Right ventricle myocardium superior (tissue), 1 donor: ENCODE results near the gene PPP2R2D. TPM values are rescaled to one million over a fixed set of nuclear protein-coding genes. Genes with fewer than 3 reads are reported as not detected.
"Not testable (repeated sequence)": the region's sequence is repeated elsewhere in the genome, so short reads cannot be mapped to it uniquely, and the experiment has no call there.

Experiments used
- ATAC-seq: fragments of 200-7000 bp; cut with Tn5 transposase; one replicate; pipeline ENCODE4 v1.9.1; 2020; ENCODE audit warnings: mild to moderate bottlenecking; ENCODE audit not compliant: poor library complexity
- DNase-seq: peaks from one replicate; pipeline ENCODE4 v3.0.0-alpha.2; 2020
- intact Hi-C: fragments of 100-400 bp; cut with DNase I; formaldehyde crosslinking; loops from one replicate; pipeline ENCODE4 v1.11.2; 2022
- total RNA-seq: library from RNA; stranded (reverse); fragmentation: NEBNext Ultra II Directional; extraction: Animal tissue kit (Norgen Biotek cat#: 25700); gene quantifications from one replicate; pipeline ENCODE4 v1.2.1, GENCODE V29; 2021
- donor health status: DM: no; HTN: yes; CAD: no; lungs with severe emphysema.

Gene PPP2R2D
- total RNA-seq, 1 donor from 2014 or later: 33.9 TPM

- intact Hi-C loops: no loop called here
- no peak for ATAC-seq
- DNase-seq: no peak
Measured at GRCh38 chr10:131882590-131883451, 18.0 kb upstream of the PPP2R2D start.

DNA sequence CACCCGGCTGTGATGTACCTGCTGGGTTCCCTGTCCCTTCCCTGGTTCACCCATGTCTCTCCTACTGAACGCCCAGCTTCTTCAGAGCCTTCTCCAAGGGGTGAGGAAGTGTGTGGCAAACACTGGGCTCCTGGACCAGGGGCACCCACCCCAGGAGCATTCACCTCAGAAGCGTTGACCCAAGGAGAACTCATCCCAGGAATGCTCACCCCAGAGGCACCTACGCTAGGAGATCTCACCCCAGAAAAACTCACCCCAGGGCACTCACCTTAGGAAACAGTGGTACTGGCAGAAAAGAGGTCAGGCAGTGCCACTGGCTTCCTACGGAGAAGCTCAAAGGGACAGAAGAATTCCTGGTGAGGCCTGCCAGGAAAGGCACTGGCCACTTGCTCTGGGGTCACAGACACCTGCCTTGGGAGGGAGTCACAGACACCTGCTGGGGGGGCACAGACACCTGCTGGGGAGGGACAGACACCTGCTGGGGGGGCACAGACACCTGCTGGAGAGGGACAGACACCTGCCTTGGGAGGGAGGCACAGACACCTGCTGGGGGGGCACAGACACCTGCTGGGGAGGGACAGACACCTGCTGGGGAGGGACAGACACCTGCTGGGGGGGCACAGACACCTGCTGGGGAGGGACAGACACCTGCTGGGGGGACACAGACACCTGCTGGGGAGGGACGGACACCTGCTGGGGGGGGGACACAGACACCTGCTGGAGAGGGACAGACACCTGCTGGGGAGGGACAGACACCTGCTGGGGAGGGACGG is 17.0 kb upstream of the PPP2R2D start:
- ATAC-seq, intact Hi-C loops, DNase-seq: not testable (repeated sequence)

DNA sequence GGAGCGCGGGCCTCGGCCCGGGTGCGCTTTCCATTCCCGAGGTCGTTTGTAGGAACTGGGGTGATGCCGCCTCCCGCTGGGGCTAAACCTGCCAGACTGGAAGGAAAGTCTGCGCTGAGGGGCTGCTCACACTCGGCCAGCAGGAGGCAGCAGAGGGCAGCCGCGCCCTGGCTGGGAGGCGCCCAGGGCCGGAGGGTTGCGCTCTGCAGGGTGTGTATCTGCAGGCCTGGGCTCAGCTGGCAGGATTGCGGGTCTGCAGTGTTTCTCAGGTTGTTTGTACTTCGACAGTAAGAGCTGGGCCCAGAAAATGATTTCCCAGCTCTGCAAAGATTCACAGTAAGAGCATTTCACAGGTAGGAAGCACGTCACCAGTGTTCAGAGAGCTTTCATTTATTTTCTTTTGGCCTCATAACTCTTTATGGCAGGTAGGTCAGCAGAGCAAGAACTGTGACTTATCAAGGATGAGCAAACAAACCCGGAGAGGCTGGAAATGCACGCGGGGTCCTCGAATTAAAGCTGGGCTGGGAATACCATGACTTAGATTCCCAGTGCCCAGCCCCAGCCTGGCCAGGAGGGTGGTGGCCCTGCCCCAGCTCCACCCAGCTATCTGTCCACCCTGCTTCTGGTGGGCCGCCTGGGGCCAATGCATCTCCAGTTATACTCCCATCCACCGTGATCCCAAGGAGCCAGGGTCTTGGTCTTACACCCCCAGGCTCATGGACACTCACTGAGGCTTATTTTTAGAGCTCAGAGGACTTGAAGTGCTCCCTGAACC is 15.2 kb upstream of the PPP2R2D start:
- intact Hi-C loops: loop anchor here (5.0 kb wide), 2 partner anchors 137 to 257 kb away; no protein-coding TSS in a partner anchor
- peak; percentile 98 for ATAC-seq
- DNase-seq: peak; percentile 85

GRCh38 chr10:131886237-131886636 is 14.6 kb upstream of the PPP2R2D start:
- ATAC-seq: no peak
- intact Hi-C loops: loop anchor here (5.0 kb wide), 2 partner anchors 136 to 256 kb away; no protein-coding TSS in a partner anchor
- DNase-seq: no peak

GRCh38 chr10:131888186-131888604 is 12.6 kb upstream of the PPP2R2D start:
- DNase-seq (peak; percentile 4), ATAC-seq (no peak)
- intact Hi-C loops: loop anchor here (5.0 kb wide), 2 partner anchors 134 to 254 kb away; no protein-coding TSS in a partner anchor

- no peak for ATAC-seq
- intact Hi-C loops: loop anchor here (5.0 kb wide), 2 partner anchors 133 to 253 kb away; no protein-coding TSS in a partner anchor
Measured at GRCh38 chr10:131889755-131890154, 11.1 kb upstream of the PPP2R2D start.

GRCh38 chr10:131890276-131891195 is 10.3 kb upstream of the PPP2R2D start:
- ATAC-seq (no peak), DNase-seq (peak; percentile 30)
- intact Hi-C loops: no loop called here

More at GRCh38 chr10:131889755-131890154, 11.1 kb upstream of the PPP2R2D start:
- peak; percentile 22 for DNase-seq

DNA sequence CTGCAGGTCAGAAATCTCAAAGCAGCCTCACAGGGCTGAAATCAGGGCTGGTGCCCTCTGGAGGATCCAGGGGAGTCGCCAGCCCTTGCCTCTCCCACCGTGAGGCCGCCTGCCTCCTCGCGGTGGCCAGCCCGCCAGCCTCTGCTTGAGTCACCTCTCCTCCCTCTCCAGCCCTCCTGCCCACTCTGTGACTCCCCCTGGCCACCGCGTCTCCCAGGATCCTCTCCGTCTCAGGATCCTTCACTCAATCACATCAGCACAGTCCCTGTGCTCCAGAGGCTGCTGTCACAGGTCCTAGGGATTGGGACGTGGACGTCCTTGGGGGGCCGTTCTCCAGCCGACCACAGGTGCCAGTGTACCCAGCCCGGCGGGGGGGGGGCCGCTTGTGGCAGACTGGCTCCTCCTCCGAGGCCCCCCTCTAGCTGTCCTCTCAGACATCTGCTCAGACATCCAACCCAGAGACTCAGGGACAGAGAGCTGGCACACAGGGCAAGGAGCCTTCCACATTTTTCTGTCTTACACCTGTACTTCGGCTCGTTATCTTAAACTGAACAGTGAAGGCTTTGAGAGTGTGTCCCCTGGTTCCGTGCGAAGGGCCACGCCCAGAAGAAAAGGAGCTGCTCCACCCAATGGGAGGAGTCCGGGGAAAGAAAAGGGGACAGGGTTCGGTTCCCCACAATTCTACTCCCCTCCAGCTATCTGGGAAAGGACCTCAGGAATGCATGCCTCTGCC is 9.4 kb upstream of the PPP2R2D start:
- intact Hi-C loops: no loop called here
- DNase-seq (peak; percentile 31), ATAC-seq (no peak)

- intact Hi-C loops: no loop called here
- ATAC-seq (no peak), DNase-seq (peak; percentile 33)
Measured at GRCh38 chr10:131891929-131892805, 8.6 kb upstream of the PPP2R2D start.

DNA sequence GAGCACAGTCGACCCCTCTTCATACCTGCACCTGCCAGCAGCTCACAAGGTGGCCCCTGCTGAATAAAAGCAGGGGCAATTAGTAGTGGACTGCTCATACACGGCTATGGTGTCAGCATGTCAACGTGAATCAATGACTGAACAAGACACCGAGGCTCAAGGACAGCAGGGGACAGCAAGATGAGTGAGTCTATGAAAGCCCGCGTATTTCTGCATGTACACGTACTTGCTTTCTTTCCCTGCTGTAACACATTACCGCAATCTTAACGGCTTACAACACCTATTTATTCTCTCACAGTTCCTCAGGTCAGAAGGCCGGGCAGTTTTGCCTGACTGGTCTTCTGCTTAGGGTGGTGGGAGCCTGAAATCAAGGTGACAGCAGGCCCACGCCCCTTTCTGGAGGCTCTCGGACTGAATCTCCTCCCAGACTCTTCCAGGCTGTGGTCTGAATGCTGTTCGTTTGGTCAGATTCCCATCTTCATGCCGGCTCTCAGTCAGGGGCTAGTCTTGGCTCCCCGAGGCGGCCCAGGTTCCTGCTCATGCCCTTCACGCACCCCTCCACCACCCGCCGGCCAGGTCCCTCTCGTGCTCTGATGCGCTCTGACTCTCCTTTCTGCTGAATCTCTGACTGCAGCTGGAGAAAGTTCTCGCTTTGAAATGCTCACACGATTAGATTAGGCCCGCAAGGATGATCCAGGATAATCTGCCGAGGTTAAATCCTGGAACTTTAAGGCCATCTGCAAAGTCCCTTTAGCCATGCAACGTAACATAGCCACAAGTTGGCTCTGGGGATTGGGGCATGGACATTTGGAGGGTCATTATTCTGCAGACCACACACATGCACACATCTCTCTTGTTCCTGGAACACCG is 7.8 kb upstream of the PPP2R2D start:
- ATAC-seq (no peak), DNase-seq (no peak)
- intact Hi-C loops: no loop called here

GRCh38 chr10:131895116-131895515 is 5.7 kb upstream of the PPP2R2D start:
- ATAC-seq (no peak), DNase-seq (no peak)
- intact Hi-C loops: no loop called here

- DNase-seq: no peak
- intact Hi-C loops: no loop called here
- no peak for ATAC-seq
Measured at GRCh38 chr10:131896403-131896802, 4.4 kb upstream of the PPP2R2D start.

GRCh38 chr10:131897297-131897899 is 3.4 kb upstream of the PPP2R2D start:
- DNase-seq: no peak
- no peak for ATAC-seq
- intact Hi-C loops: no loop called here

DNA sequence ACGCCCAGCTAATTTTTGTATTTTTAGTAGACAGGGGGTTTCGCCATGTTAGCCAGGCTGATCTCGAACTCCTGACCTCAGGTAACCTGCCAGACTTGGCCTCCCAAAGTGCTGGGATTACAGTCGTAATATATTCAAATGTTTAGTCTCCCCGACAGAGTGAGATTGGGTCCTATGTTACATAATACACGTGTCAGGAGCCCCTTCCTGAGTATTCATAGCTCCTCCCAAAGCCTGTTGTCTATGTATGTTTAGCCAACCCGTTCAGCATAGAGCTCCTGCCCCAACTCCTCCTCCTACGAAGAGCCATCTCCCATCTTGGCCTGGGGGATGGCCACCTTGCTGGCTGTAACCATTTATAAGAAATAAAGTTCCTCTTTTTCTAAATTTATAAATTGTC is 2.7 kb upstream of the PPP2R2D start:
- intact Hi-C loops: no loop called here
- DNase-seq (no peak), ATAC-seq (no peak)

DNA sequence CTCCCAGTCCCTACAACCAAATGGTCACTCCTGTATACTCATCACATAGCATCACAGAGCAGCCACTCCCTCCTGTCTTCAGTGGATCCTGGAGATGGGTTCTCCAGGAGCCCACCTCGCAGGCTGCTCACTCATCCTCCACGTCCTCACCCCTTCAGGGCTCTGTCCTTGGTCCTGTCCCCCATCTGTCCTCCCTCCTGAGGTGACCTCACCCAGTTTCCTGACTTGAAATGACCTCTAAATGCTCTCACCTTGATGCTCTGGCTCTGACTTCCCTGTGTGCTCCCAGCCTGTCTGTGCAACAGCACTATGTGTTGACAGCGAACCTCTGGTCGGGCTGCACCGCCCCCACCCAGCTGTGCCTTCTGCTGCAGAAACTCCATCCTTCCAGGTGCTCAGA is 2.1 kb upstream of the PPP2R2D start:
- DNase-seq (no peak), ATAC-seq (no peak)
- intact Hi-C loops: no loop called here
